GM19395 (cell line): ENCODE results near the gene IRGQ.
"Not testable (repeated sequence)": the region's sequence is repeated elsewhere in the genome, so short reads cannot be mapped to it uniquely, and the experiment has no call there.

ENCODE experiments used
- ATAC-seq: cut with Tn5 transposase; IDR thresholded peaks from one replicate; pipeline ENCODE4 v1.9.1; 2021; ENCODE audit warnings: mild to moderate bottlenecking, moderate library complexity; ENCODE audit not compliant: unreplicated experiment

Gene IRGQ

DNA sequence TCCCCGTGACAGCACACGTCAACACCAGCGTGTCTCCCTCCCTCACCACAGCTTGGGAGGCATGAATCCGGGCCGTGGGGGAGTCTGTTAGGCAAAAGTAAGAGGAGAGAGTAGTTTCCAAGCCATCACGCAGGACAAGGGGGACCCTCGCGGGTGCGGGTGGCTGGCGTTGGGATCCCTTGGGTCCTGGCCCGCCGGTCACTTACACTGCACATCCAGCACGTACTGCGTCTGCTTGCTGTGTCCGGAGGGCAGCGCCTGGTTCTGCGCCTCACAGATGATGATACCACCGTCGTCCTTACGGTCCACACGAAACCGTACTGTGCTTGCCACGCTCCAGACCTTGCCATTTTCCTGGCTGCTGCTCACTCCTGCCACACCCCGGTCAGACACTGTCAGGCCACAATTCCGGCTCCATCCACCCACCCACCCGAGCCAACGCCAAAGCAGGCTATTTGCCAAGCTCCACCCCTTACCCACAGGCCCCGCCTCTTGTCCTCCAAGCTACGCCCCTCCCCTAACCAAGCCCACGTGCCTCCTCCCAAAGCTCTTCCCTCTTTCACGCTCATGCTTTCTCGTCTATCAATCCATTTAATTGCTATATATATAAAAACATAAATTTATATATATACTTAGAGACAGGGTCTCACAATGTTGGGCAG is 30.1 kb upstream of the IRGQ start:
- ATAC-seq = no peak

DNA sequence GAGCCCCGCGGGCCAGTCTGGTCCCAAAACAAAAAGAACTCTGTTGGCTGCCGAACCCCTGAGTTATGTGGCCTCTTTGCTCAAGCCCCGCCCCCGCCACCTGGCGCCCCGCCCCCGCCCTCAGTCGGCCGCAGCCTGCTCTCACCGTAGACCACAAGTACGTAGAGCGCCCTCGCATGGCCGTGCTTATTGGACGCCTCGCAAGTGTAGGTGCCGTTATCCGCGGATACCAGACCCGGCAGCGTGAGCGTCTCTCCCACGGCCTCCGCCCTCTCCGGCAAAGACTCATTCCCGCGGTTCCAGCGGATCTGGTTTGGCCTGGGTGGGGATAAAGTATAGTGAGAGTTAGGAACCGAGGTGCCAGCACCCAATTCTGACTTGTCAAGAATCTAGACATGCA is 29.0 kb upstream of the IRGQ start:
- ATAC-seq = no peak

DNA sequence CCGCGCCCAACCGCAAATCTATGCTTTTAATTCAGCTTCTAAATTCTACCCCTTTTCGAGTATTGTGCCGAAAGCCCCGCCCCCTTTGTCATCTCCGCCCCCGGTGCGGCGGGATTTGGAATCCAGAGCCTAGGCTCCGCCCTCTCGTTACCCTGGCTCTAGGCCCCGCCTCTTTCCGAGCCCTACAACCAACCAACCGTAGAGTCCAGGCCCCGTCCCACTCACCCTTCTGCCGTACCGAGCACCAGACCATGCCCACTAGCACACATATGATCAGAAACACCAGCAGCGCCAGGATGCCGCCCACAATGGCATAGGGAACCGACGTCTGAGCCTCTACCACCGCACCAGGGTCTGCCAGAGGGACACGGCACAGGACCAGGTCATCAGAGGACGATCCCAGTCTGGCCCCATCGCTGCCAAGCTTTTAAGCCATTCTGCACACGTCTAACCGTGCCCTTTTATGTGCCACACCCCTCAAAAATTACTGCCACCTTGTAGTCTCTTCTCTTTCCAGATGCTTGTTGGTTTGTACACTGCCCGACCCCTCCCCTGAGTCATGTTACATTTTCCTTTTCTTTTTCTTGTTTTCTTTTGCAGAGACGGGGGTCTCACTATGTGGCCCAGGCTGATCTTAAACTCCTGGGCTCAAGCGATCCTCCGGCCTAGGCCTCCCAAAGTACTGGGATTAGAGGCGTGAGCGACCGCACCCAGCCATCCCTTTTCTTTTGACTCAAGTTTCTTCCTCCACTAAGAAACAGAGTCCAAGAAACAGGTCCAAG is 28.1 kb upstream of the IRGQ start:
- no peak for ATAC-seq

DNA sequence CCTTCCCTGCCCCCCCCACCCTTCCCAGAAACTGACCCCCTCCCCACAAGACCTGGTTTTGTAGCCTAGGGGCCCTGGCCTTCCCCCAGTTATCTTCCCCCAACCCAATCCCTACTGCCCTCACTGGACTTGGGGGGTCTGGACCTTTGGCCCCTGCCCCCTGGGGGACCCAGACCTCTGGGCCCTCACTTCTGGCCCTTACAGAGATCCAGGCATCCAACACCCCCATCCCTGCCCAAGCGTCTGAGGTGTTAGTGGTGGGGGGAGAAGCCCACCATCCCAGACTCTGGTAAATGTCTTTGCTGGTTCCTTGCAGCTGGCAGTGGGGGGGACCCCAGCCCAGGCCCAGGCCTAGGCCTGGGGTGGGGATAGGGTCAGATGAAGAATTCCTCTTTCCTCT is 27.0 kb upstream of the IRGQ start:
- ATAC-seq = no peak

DNA sequence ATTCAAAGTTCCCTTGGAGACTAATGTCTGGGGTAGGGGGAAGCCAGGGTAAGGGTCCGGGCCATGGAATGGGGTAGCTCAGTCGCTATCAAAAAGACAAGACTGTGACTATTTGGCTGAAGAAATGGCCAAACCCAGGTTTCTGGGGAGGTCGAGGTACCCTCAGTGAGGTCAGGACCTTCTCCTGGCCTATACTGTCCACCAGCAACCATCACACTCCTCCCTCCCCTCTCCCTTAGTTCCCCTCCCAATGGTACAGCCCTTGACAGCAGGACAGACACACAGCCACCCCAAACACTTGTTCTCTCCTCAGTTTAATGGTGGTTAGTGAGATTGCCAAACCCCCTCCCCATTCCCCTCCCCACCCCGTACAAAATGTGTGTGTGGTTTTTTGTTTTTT is 26.1 kb upstream of the IRGQ start:
- no peak for ATAC-seq

DNA sequence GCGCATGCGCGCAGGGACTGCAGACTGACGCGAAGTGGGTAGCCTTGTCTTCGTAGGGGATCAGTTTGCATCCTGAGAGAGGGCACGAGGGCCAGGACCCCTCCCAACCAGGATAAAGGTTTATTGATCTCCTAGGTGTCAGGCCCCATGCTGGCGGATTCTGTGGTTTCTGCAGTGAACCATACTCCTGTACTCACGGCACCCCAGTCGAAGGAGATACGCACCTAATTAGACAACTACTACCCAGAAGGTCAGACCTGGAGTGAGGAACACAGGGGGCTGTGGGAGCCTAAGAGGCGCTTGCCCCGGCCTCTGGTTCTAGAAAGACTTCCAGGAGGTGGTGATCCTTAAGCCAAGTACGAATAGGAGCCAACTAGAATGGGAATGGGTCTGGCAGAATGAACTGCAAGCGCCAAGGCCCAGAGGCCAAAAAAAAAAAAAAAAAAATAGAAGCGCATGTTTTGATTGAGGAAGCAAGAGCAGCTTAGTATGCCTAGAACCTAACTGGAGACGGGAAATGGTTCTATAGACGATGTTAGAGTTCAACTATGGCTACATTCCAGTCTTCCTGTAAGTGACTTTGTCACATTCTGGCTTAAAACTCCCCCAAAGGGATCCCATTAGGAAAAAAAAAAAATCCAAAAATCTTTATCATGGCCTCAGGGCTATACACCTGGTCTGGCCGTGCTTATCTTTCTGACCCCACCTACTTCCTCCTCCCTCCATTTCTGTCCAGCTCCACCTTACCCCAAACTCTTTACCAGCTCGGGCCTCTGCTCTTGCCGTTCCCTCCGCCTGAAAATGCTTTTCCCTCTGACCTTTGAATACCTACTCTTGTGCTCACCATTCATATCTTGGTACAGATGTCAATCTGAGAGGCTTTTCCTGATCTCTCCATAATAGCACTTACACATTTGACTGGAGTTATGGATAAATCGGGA is 24.4 kb upstream of the IRGQ start:
- no peak for ATAC-seq

DNA sequence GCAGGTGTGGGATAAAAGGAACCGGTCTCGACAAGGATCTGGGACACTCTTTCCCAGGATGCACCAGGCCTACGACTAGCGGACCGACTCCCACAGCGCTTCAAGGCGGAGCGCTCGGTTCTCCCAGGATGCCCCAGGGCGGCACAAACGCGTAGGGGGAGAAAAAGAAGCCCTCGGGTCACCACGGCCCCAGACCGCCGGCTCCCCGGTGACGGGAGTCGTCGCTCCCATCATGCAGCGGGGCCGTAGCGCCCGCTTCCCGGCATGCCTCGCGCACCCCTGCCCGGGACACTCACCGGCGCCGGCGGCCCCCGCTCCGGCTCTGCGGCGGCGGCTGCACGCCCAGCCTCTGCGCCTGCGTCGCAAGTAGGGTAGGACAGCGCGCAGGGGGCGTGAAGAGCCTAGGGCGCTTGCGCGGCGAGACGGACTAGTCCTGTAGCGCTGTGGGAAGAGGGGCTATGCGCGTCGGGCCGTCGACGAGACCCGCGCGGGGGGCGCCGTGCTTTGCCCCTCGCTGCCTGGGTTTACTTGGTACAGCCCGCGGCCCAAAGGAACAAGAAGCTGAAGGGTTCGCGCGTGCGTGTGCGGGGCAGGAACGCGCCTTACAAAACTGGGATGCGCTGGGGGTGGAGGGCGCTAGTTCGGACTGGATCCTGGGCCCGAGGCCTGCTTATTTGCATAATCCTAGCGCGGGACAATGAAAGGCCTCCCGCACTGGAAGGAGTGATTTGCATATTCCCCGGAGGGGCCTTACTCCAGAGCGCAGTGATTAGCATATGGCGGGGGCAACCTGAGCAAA is 23.5 kb upstream of the IRGQ start, which contains the start of gene ZNF428:
TSS of gene ZNF428 (minus strand) at position 368 of the 799 bp plus-strand sequence. CDS start 5,325 bp downstream, outside the sequence.
- ATAC-seq = peak; percentile 74

DNA sequence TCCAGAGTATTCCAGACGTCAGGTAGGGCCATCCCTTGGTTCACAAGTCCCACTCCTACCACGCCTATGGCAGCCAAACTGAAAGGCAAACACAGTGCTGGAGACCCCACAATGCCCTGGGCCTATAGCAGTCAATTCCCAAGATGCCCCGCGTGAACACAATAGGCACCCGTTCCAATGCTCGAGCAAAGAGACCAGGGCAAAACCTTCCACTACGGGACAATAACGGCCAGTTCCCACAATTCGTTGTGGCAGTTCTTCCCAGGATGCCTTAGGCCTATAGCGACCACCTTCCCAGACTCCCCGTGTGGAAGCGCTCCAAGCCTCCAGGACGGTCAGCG is 23.0 kb upstream of the IRGQ start:
- ATAC-seq = peak; percentile 35

DNA sequence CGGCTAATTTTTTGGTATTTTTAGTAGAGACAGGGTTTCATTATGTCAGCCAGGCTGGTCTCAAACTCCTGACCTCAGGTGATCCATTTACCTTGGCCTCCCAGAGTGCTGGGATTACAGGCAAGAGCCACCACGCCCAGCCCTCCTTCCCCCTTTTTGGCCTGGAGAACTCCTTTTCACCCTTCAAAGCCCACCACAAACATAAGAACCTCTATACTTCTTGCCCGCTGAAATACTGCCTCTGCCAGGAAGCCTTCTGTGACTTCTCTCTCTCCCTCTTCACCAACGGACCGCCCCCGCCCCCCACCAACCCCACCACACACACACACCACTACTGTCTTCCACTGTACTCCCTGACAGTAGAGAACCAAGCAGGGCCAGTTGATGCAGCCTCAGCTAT is 21.0 kb upstream of the IRGQ start:
- ATAC-seq = no peak

DNA sequence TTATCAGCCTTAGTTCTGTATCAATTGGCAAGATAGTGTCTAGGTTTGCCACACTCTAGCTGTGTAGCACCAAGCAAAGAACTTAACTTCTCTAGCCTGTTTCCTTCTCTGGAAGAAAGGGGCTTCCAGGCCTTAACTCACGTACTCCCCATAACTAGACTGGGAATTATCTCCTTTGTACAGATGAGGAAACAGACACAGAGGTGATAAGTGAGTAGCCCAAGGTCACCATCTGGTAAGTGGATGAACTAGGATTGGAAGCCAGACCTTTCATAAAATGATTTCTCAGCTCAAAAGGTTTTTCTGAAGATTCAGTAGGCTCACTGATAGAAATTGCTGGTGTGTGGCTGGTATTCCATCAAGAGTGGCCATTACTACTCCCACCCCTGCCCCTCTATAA is 20.4 kb upstream of the IRGQ start:
- ATAC-seq = no peak

DNA sequence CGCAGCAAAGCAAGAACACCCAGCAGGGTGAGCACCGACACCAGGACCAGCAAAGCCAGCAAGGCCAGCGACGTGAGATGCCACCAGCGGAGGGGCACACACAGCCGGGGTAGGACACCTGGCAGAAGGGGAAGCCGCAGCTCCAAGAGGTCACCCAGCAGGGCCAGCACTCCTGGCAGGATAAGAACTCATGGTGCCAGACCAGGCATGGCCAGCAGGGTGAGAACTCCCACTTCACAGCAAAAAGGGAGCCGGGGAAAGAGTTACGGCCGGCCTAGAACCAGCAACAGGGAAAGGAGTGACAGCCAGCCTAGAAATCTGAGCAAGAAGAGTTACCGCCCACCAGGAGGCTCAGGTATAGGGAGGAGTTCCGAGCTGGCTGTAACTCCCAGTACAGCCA is 16.4 kb upstream of the IRGQ start:
- no peak for ATAC-seq

DNA sequence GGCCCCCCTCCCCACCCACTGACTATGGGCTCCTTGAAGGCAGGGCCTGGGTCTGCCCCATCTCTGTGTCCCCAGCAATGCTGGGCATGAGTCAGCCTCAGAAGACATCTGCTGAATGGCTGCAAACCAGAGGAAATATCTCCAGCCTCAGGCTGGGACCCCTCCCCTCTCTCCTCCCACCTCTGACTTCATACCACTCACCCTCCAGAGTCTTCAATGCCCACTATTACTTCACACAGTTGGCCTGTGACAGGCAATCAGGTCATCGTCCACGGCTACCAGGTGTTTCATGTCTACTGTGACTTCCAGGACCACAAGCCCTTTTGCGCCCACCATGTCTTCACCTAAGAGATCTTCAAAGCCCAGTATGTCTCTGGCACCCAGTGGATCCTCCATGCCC is 15.9 kb upstream of the IRGQ start, which contains the start of gene SRRM5:
TSS of gene SRRM5 (plus strand) at position 301 of the 400 bp plus-strand sequence. CDS start at position 335, 34 bp downstream.
- ATAC-seq = no peak

DNA sequence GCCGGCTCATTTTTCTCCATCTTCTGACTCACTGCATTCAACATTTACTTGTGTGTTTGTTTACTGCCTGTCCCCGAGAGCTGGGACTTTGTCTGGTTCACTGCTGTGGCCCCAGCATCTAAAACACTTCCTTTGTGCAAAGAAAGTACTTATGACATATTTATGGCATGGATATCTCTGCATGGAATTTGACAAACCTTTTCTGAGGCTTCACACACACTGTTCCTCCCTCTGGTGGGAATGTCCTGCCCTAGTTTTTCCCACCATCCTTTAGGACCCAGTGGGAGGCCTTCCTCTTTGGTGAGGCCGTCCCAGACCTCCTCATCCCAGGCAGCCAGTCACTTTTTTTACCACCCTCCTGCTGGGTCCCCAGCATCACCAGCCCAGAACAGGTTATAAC is 14.6 kb upstream of the IRGQ start:
- no peak for ATAC-seq

DNA sequence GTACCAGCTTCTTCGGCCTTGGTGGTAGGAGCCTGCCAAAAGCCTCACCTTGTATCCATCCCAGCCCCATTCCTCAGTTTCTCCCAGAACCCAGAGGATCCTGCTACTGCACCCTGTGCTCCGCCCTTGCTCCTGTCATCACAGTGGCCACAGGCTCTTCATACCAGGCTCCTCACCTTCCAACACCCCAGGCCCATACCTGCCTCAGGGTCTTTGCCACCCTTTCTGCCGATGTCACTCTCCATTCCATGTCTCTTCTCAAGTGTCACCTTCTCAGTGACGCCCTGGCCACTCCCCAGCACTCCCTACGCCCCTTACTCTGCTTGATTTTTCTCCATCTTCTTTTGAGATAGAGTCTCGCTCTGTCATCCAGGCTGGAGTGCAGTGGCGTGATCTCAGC is 13.9 kb upstream of the IRGQ start:
- ATAC-seq = no peak

DNA sequence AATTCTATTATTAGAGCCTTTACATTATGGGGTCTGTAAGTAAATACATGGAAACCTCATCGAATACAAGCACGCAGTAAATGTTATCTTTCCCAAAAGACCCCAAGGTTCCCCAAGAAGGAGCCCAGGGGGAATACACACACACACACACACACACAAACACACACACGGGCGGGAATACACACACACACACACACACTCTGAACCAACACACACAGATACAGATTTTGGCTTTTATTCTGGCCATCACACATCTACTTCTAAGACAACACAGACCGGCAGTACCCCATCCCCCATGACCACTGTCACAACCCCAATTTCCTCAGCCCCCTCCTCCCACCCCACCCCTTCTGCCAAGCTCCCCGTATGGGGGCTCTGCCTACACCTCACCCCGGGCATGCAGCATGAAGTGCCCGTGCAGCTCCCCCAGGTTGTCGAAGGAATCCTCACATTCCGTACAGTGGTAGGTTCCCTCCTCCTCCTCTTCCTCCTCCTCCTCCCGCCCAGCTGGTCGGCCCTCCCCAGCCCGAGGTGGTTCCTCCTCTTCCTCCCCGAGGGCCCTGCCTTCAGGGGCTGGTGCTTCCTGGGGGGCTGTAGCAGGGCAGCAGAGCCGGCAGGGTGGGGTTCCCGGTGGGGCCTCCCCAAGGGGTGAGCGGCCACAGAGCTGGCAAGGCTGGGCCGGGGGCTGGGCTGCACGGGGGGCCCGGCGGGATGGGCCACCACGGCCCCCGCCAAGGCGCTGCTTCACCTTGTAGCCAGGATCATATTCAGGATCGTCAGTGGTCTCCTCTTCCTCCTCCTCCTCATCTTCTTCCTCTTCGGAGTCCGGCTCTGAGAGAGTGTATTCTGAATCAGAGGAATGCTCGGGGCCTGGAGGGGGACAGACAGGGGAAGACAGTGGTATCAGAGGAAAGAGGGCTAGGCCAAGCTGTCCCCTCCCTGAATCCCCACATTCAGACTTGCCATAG is 11.6 kb upstream of the IRGQ start:
- ATAC-seq = no peak

DNA sequence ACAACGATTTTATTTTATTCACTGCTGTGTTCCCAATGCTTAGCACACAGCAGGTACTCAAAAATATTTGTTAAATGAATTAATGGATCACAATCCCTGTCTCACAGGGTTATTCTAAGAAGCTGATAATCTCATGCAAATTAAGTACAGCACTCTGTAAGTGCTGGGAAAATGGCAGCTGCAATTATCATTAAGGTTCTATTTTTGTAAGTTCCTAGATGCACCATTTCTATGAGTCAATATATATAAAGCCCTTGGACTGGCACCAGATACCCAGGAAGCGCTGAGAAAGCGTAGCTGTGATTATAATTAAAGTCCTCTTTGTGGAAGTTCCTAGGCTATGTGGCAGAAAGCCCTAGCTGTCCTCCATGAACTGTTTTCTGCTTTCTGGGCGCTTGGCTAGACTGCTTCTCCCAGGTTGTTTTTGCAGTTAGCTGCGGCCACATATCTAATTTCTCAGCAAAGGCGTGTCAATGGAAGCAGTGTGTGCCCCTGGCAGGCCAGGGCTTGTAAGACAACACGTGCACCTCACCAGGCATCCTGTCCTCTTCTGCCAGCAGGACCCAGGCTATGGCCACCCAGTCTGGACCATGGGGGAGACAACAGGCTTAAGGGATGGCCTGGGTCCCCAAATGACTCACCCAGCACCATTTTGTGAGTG is 10.8 kb upstream of the IRGQ start:
- no peak for ATAC-seq

DNA sequence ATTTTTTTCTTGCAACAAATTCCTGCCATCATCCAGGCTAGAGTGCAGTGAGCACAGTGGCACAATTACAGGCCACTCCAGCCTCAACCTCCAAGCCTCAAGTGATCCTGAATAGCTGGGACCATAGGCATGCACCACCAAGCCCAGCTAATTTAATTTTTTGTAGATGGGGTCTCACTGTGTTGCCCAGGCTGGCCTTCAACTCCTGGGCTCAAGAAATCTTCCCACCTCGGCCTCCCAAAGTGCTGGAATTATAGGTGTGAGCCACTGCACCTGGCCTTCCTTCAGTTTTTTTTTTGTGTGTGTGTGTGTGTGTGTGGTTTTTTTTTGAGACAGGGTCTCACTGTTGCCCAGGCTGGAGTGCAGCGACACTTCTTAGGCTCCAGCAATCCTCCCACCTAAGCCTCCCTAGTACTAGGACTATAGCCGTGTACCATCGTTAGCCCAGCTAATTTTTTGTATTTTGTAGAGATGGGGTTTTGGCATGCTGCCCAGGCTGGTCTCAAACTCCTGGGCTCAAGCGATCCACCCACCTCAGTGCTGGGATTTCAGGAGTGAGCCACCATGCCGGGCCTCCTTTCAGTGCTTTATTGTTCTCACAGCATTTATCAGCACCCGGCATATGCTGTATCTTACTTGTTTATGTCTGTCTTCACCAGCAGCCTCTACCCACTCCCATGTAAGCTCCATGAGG is 10.1 kb upstream of the IRGQ start:
- ATAC-seq = no peak

DNA sequence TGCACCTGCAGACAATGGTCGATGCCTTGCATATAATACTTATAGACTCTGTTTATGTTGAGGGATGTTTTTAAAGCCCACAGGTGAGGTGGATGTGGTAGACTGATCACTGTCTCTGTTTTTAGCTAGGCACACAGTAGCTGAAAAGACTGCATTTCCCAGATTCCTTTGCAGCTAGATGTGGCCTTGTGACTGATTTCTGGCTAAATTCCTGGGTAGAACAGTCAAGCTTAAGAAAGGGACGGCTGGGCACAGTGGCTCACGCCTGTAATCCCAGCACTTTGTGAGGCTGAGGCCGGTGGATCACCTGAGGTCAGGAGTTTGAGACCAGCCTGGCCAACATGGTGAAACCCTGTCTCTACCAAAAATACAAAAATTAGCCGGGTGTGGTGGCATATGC is 4.4 kb upstream of the IRGQ start:
- ATAC-seq = not testable (repeated sequence)
